ENCODE data around the gene PPP1R37. TPM values are rescaled to one million over a fixed set of nuclear protein-coding genes. Genes with fewer than 3 reads are reported as not detected.

PPP1R37 gene
- total and polyA plus RNA-seq, 2 of the 13 experiments (the other 11 are each of a cell fraction or from before 2014, with no cell fraction given), result 9.0 to 14.3 TPM

DNA sequence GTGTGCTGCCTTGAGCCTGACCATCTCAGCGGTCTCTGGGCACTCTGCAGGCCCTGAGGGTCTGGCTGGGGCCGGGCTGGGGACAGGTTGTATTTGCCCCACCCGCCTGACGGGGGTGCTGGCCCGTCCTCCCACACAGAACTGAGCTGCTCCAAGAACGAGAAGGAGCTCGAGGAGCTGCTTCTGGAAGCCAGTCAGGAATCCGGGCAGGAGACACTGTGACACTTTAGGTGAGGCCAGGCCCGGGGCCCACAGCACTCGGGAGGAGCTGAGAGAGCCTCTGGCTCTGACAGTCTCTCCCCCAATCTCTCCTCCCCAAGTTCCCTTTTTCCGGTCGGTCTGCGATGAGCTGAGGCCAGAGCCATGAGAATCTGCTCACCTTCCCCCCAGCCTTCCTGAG is 53.3 kb downstream of the PPP1R37 start:
- CTCF ChIA-PET (ENCODE audit: low intra/inter-chr PET ratio, low total read pairs), result no interaction called here
- Histone ChIP-seq H3K36me3 (replicated peaks in 1 of 2; ENCODE audit: control insufficient read depth in 1 of 2, insufficient read depth in 2 of 2, low read length in 2 of 2) (peaks cover 6 to 7% of the 10 kb centered on the region in 2 experiments; a peak in 3 of 5 replicates), H3K9me3 (ENCODE audit: low read length) (no peaks in the 10 kb centered on the region), H3K4me2 (ENCODE audit: low read depth, low read length) (no peak overlapping the region), H3K27me3 (ENCODE audit: control insufficient read depth in 1 of 2, insufficient read depth in 2 of 2, low read length in 2 of 2) (no peaks in the 10 kb centered on the region), H2AFZ (ENCODE audit: low read length) (no peak overlapping the region), H3K4me1 (ENCODE audit: insufficient read depth, low read length) (peaks cover 10% of the 10 kb centered on the region), H3K4me3 (replicated peaks in 1 of 3; ENCODE audit: insufficient read depth in 1 of 3, low read depth in 2 of 3, low read length in 3 of 3) (no peak overlapping the region), H3K27ac (ENCODE audit: extremely low read length, insufficient read depth, low read length) (no peak overlapping the region), H4K20me1 (ENCODE audit: insufficient read depth, low read length) (no peaks in the 10 kb centered on the region), H3K9ac (ENCODE audit: insufficient read depth, low read depth, low read length) (no peak overlapping the region), H3K79me2 (ENCODE audit: insufficient read depth, low read length) (no peaks in the 10 kb centered on the region)
- no peak for TF ChIP-seq NBN (conservative IDR thresholded peaks at IDR 0.05)
- in situ Hi-C loops (cut with HindIII; ENCODE audit: extremely low pct_ligation_motif_present, low pct_unique_long_range_greater_than_20kb), result no loop called here
- DNase-seq (ENCODE audit: low spot score) (no peak), ATAC-seq (no peak), FAIRE-seq (no peak)
- intact Hi-C loops (cut with micrococcal nuclease; ENCODE audit: unreplicated experiment), result no loop called here
- WGBS (ENCODE audit: low lambda C conversion rate), result 100% methylated on average over 6 of the region's 13 CpGs
- POLR2A ChIA-PET, result no interaction called here
- no TSS peak for BruUV-seq (replicated peaks)

- H4K20me1 ChIP-seq (ENCODE audit: insufficient read depth, low read length), result no peaks in the 10 kb centered on the region
- intact Hi-C loops (cut with micrococcal nuclease; ENCODE audit: unreplicated experiment), result no loop called here
- no peak overlapping the region for H3K9ac ChIP-seq (ENCODE audit: insufficient read depth, low read depth, low read length)
- TF ChIP-seq ZBTB38 (CRISPR knock-in tag; IDR thresholded peaks at IDR 0.05), result no peak
- peak; percentile 68 for TF ChIP-seq AGO2 (optimal IDR thresholded peaks at IDR 0.05; ENCODE audit: low read depth, low read length)
- TF ChIP-seq XRCC5 (optimal IDR thresholded peaks at IDR 0.05; ENCODE audit: low read length), result no peak
- DNase-seq (ENCODE audit: low spot score) (no peak), FAIRE-seq (no peak), ATAC-seq (no peak)
- H3K9me3 ChIP-seq (ENCODE audit: low read length), result no peaks in the 10 kb centered on the region
- H3K27ac ChIP-seq (ENCODE audit: extremely low read length, insufficient read depth, low read length), result no peak overlapping the region
- ChIA-PET CTCF (ENCODE audit: low intra/inter-chr PET ratio, low total read pairs) (no interaction called here), POLR2A (no interaction called here)
- WGBS (ENCODE audit: low lambda C conversion rate), result 95% methylated on average over 10 of the region's 18 CpGs
- H2AFZ ChIP-seq (ENCODE audit: low read length), result no peak overlapping the region
- H3K27me3 ChIP-seq (ENCODE audit: control insufficient read depth in 1 of 2, insufficient read depth in 2 of 2, low read length in 2 of 2), result no peaks in the 10 kb centered on the region
- H3K4me3 ChIP-seq (replicated peaks in 1 of 3; ENCODE audit: insufficient read depth in 1 of 3, low read depth in 2 of 3, low read length in 3 of 3), result no peak overlapping the region
- H3K79me2 ChIP-seq (ENCODE audit: insufficient read depth, low read length), result no peaks in the 10 kb centered on the region
- BruUV-seq (replicated peaks), result no TSS peak
- peaks cover 5 to 6% of the 10 kb centered on the region in 2 experiments; a peak in 3 of 5 replicates for H3K36me3 ChIP-seq (replicated peaks in 1 of 2; ENCODE audit: control insufficient read depth in 1 of 2, insufficient read depth in 2 of 2, low read length in 2 of 2)
- peaks cover 15% of the 10 kb centered on the region for H3K4me1 ChIP-seq (ENCODE audit: insufficient read depth, low read length)
- in situ Hi-C loops (cut with HindIII; ENCODE audit: extremely low pct_ligation_motif_present, low pct_unique_long_range_greater_than_20kb), result no loop called here
- no peak overlapping the region for H3K4me2 ChIP-seq (ENCODE audit: low read depth, low read length)
These were observed 53.8 kb downstream of the PPP1R37 start for GRCh38 chr19:45146741-45147205.

Data from HepG2 (cell line).